Astrocyte (in vitro differentiated cells and primary cell): ENCODE data around the gene MPST. TPM values are rescaled to one million over a fixed set of nuclear protein-coding genes. Genes with fewer than 3 reads are reported as not detected.

ENCODE experiments used
- DNase-seq: peaks from one replicate; pipeline ENCODE4 v3.0.0-alpha.2; 2010; ENCODE audit warnings: low read depth
- FAIRE-seq: peaks from 2 replicates; lab custom pipeline; 2011; peaks lifted over from hg19 to GRCh38; lab: Jason Lieb, UNC
- H2AFZ ChIP-seq: 2 replicates; pipeline ENCODE4 v1.6.0; 2012; ENCODE audit warnings: low read depth, low read length, inconsistent platforms
- H3K27ac ChIP-seq: 2 replicates; pipeline ENCODE4 v1.5.1; 2011; ENCODE audit warnings: low read depth, low read length, inconsistent platforms
- H3K27me3 ChIP-seq: 2 replicates; pipeline ENCODE4 v1.6.0; 2011; ENCODE audit warnings: low read length, inconsistent platforms; ENCODE audit not compliant: insufficient read depth
- H3K36me3 ChIP-seq: 2 replicates; pipeline ENCODE4 v1.5.1; 2011; ENCODE audit warnings: low read length, inconsistent platforms; ENCODE audit not compliant: insufficient read depth
- H3K4me1 ChIP-seq: 2 replicates; pipeline ENCODE4 v1.5.1; 2011; ENCODE audit warnings: low read length, inconsistent platforms; ENCODE audit not compliant: insufficient read depth
- H3K4me2 ChIP-seq: 2 replicates; pipeline ENCODE4 v1.6.0; 2012; ENCODE audit warnings: low read length, inconsistent platforms
- H3K4me3 ChIP-seq: 2 replicates; pipeline ENCODE4 v1.5.1; 2011; ENCODE audit warnings: low read depth, mild to moderate bottlenecking, low read length, inconsistent platforms; ENCODE audit not compliant: insufficient read depth
- H3K79me2 ChIP-seq: 2 replicates; pipeline ENCODE4 v1.6.0; 2012; ENCODE audit warnings: mild to moderate bottlenecking, low read length, inconsistent platforms; ENCODE audit not compliant: insufficient read depth
- H3K9ac ChIP-seq: 2 replicates; pipeline ENCODE4 v1.6.0; 2012; ENCODE audit warnings: mild to moderate bottlenecking, low read length, inconsistent platforms
- H3K9me3 ChIP-seq: 2 replicates; pipeline ENCODE4 v1.5.1; 2012; ENCODE audit warnings: low read depth, mild to moderate bottlenecking, low read length, inconsistent platforms; ENCODE audit not compliant: insufficient read depth
- H4K20me1 ChIP-seq: 2 replicates; pipeline ENCODE4 v1.6.0; 2012; ENCODE audit warnings: low read length, inconsistent platforms; ENCODE audit not compliant: insufficient read depth
- H3K27ac Mint-ChIP-seq: one replicate; pipeline ENCODE4 v1.8.0; 2021; ENCODE audit warnings: mild to moderate bottlenecking, mixed read lengths; ENCODE audit not compliant: unreplicated experiment
- H3K27me3 Mint-ChIP-seq: one replicate; pipeline ENCODE4 v1.8.0; 2021; ENCODE audit warnings: low read depth, mixed read lengths; ENCODE audit not compliant: unreplicated experiment
- H3K36me3 Mint-ChIP-seq: one replicate; pipeline ENCODE4 v1.8.0; 2021; ENCODE audit warnings: low read depth, mixed read lengths; ENCODE audit not compliant: unreplicated experiment
- H3K4me1 Mint-ChIP-seq: one replicate; pipeline ENCODE4 v1.8.0; 2021; ENCODE audit warnings: low read depth, mixed read lengths; ENCODE audit not compliant: unreplicated experiment
- H3K4me3 Mint-ChIP-seq: one replicate; pipeline ENCODE4 v1.8.0; 2021; ENCODE audit warnings: mild to moderate bottlenecking, moderate library complexity, mixed read lengths; ENCODE audit not compliant: unreplicated experiment
- H3K9me3 Mint-ChIP-seq: one replicate; pipeline ENCODE4 v1.8.0; 2021; ENCODE audit warnings: mild to moderate bottlenecking, mixed read lengths; ENCODE audit not compliant: unreplicated experiment
- CTCF ChIP-seq: IDR thresholded peaks from 2 replicates; pipeline ENCODE4 v1.5.1; 2011; ENCODE audit warnings: low read depth, mild to moderate bottlenecking, inconsistent platforms, low read length, moderate library complexity; ENCODE audit not compliant: insufficient read depth
- EZH2 ChIP-seq: IDR thresholded peaks from 2 replicates; pipeline ENCODE4 v1.6.1; 2012; ENCODE audit warnings: mild to moderate bottlenecking, low read length, inconsistent platforms; ENCODE audit not compliant: insufficient read depth
- total RNA-seq: library from RNA; stranded (reverse); gene quantifications from 2 replicates; pipeline ENCODE4 v1.2.1, GENCODE V29; 2021

Gene MPST
- total RNA-seq, 1 donor from 2014 or later = 67.8 TPM

GRCh38 chr22:37064553-37064952 is 45.0 kb downstream of the MPST start:
- no peak for FAIRE-seq
- H3K4me3 ChIP-seq = no peak overlapping the region
- no peak overlapping the region for H3K4me2 ChIP-seq
- no peak overlapping the region for H2AFZ ChIP-seq
- H3K4me3 Mint-ChIP-seq = no peak overlapping the region
- H3K4me1 ChIP-seq = no peaks in the 10 kb centered on the region
- H3K27ac ChIP-seq = no peak overlapping the region
- TF ChIP-seq CTCF = no peak
- TF ChIP-seq EZH2 = no peak
- H3K9me3 Mint-ChIP-seq = no peaks in the 10 kb centered on the region
- H3K4me1 Mint-ChIP-seq = peaks cover 2% of the 10 kb centered on the region
- no peak overlapping the region for H3K27ac Mint-ChIP-seq
- H4K20me1 ChIP-seq = no peaks in the 10 kb centered on the region
- no peaks in the 10 kb centered on the region for H3K9me3 ChIP-seq
- peaks cover 36% of the 10 kb centered on the region for H3K27me3 Mint-ChIP-seq
- H3K27me3 ChIP-seq = peaks cover 12% of the 10 kb centered on the region
- no peak overlapping the region for H3K9ac ChIP-seq
- no peaks in the 10 kb centered on the region for H3K79me2 ChIP-seq
- no peaks in the 10 kb centered on the region for H3K36me3 ChIP-seq
- DNase-seq = no peak
- H3K36me3 Mint-ChIP-seq = peaks cover 3% of the 10 kb centered on the region

GRCh38 chr22:37065180-37065579 is 45.6 kb downstream of the MPST start:
- no peak for FAIRE-seq
- H3K27ac Mint-ChIP-seq = no peak overlapping the region
- peaks cover 16% of the 10 kb centered on the region for H3K27me3 ChIP-seq
- no peaks in the 10 kb centered on the region for H3K79me2 ChIP-seq
- no peaks in the 10 kb centered on the region for H4K20me1 ChIP-seq
- H3K36me3 Mint-ChIP-seq = peaks cover 3% of the 10 kb centered on the region
- no peaks in the 10 kb centered on the region for H3K36me3 ChIP-seq
- no peak overlapping the region for H3K27ac ChIP-seq
- no peak for DNase-seq
- H3K9me3 Mint-ChIP-seq = no peaks in the 10 kb centered on the region
- H3K4me1 ChIP-seq = no peaks in the 10 kb centered on the region
- H3K4me3 Mint-ChIP-seq = no peak overlapping the region
- H3K27me3 Mint-ChIP-seq = peaks cover 43% of the 10 kb centered on the region
- no peak for TF ChIP-seq EZH2
- no peak for TF ChIP-seq CTCF
- H3K4me1 Mint-ChIP-seq = peaks cover 2% of the 10 kb centered on the region
- no peak overlapping the region for H3K9ac ChIP-seq
- H2AFZ ChIP-seq = no peak overlapping the region
- no peaks in the 10 kb centered on the region for H3K9me3 ChIP-seq
- H3K4me2 ChIP-seq = no peak overlapping the region
- H3K4me3 ChIP-seq = no peak overlapping the region

- H3K27me3 ChIP-seq = peaks cover 16% of the 10 kb centered on the region
- H3K79me2 ChIP-seq = no peaks in the 10 kb centered on the region
- H3K4me3 Mint-ChIP-seq = no peak overlapping the region
- H3K27ac Mint-ChIP-seq = no peak overlapping the region
- no peak overlapping the region for H3K4me2 ChIP-seq
- no peaks in the 10 kb centered on the region for H3K36me3 ChIP-seq
- DNase-seq (no peak), FAIRE-seq (no peak)
- no peak overlapping the region for H3K9ac ChIP-seq
- H2AFZ ChIP-seq = no peak overlapping the region
- peaks cover 3% of the 10 kb centered on the region for H3K36me3 Mint-ChIP-seq
- no peaks in the 10 kb centered on the region for H3K9me3 ChIP-seq
- no peaks in the 10 kb centered on the region for H4K20me1 ChIP-seq
- H3K9me3 Mint-ChIP-seq = no peaks in the 10 kb centered on the region
- no peak overlapping the region for H3K4me3 ChIP-seq
- peaks cover 46% of the 10 kb centered on the region for H3K27me3 Mint-ChIP-seq
- H3K4me1 ChIP-seq = no peaks in the 10 kb centered on the region
- TF ChIP-seq EZH2 (no peak), CTCF (no peak)
- H3K4me1 Mint-ChIP-seq = peaks cover 2% of the 10 kb centered on the region
- no peak overlapping the region for H3K27ac ChIP-seq
Measured at GRCh38 chr22:37065961-37066360, 46.4 kb downstream of the MPST start.
